HT-29 (cell line): ENCODE results near the gene DEUP1. TPM values are rescaled to one million over a fixed set of nuclear protein-coding genes. Genes with fewer than 3 reads are reported as not detected.
"Not testable (repeated sequence)": the region's sequence is repeated elsewhere in the genome, so short reads cannot be mapped to it uniquely, and the experiment has no call there.

ENCODE experiments used
- DNase-seq: peaks from one replicate; pipeline ENCODE4 v3.0.0-alpha.2; 2015; ENCODE audit warnings: low spot score
- total RNA-seq: library from RNA; depleted of rRNA; stranded (reverse); fragments of >200 nt; shearing (Covaris generic); gene quantifications from 2 replicates; pipeline ENCODE4 v1.2.3, GENCODE V29; 2014; rRNA removed

The DEUP1 gene
- total RNA-seq: not detected in 2 replicates

- no peak for DNase-seq
Measured at GRCh38 chr11:93330446-93330984, at the start of gene DEUP1. Gene DEUP1, plus strand, starts transcription at chr11:93330742. Its CDS starts 1,518 bp downstream, at chr11:93332260.

GRCh38 chr11:93285430-93285829 is 45.1 kb upstream of the DEUP1 start:
- DNase-seq: no peak

GRCh38 chr11:93287434-93287833 is 43.1 kb upstream of the DEUP1 start:
- no peak for DNase-seq

- DNase-seq: no peak
Measured at GRCh38 chr11:93288079-93288478, 42.5 kb upstream of the DEUP1 start.

- DNase-seq: no peak
Measured at GRCh38 chr11:93288767-93289166, 41.8 kb upstream of the DEUP1 start.

GRCh38 chr11:93289782-93290463 is 40.6 kb upstream of the DEUP1 start:
- DNase-seq: no peak

- no peak for DNase-seq
Measured at GRCh38 chr11:93291110-93291509, 39.4 kb upstream of the DEUP1 start.

GRCh38 chr11:93291898-93292297 is 38.6 kb upstream of the DEUP1 start:
- no peak for DNase-seq

GRCh38 chr11:93295921-93296575 is 34.5 kb upstream of the DEUP1 start:
- no peak for DNase-seq

- DNase-seq: no peak
Measured at GRCh38 chr11:93303689-93304088, 26.9 kb upstream of the DEUP1 start.

GRCh38 chr11:93314399-93314798 is 16.1 kb upstream of the DEUP1 start:
- DNase-seq: not testable (repeated sequence)

GRCh38 chr11:93319224-93319839 is 11.2 kb upstream of the DEUP1 start:
- no peak for DNase-seq

GRCh38 chr11:93320230-93320629 is 10.3 kb upstream of the DEUP1 start:
- no peak for DNase-seq

- DNase-seq: no peak
Measured at GRCh38 chr11:93322207-93322606, 8.3 kb upstream of the DEUP1 start.

- no peak for DNase-seq
Measured at GRCh38 chr11:93323747-93324146, 6.8 kb upstream of the DEUP1 start.

- no peak for DNase-seq
Measured at GRCh38 chr11:93324500-93324899, 6.0 kb upstream of the DEUP1 start.

GRCh38 chr11:93326681-93327080 is 3.9 kb upstream of the DEUP1 start:
- DNase-seq: no peak

- no peak for DNase-seq
Measured at GRCh38 chr11:93329936-93330445, 551 bp upstream of the DEUP1 start.

- DNase-seq: no peak
Measured at GRCh38 chr11:93340223-93340622, 9.7 kb downstream of the DEUP1 start.

- no peak for DNase-seq
Measured at GRCh38 chr11:93344855-93345333, 14.4 kb downstream of the DEUP1 start.

GRCh38 chr11:93348930-93349329 is 18.4 kb downstream of the DEUP1 start:
- DNase-seq: no peak

- DNase-seq: no peak
Measured at GRCh38 chr11:93350835-93351234, 20.3 kb downstream of the DEUP1 start.
